GM19023 (cell line): Measurements from ENCODE around the gene C10orf95.

Experiments
- ATAC-seq: cut with Tn5 transposase; IDR thresholded peaks from one replicate; pipeline ENCODE4 v1.9.1; 2021; ENCODE audit warnings: mild to moderate bottlenecking, moderate library complexity; ENCODE audit not compliant: unreplicated experiment

C10orf95 gene

DNA sequence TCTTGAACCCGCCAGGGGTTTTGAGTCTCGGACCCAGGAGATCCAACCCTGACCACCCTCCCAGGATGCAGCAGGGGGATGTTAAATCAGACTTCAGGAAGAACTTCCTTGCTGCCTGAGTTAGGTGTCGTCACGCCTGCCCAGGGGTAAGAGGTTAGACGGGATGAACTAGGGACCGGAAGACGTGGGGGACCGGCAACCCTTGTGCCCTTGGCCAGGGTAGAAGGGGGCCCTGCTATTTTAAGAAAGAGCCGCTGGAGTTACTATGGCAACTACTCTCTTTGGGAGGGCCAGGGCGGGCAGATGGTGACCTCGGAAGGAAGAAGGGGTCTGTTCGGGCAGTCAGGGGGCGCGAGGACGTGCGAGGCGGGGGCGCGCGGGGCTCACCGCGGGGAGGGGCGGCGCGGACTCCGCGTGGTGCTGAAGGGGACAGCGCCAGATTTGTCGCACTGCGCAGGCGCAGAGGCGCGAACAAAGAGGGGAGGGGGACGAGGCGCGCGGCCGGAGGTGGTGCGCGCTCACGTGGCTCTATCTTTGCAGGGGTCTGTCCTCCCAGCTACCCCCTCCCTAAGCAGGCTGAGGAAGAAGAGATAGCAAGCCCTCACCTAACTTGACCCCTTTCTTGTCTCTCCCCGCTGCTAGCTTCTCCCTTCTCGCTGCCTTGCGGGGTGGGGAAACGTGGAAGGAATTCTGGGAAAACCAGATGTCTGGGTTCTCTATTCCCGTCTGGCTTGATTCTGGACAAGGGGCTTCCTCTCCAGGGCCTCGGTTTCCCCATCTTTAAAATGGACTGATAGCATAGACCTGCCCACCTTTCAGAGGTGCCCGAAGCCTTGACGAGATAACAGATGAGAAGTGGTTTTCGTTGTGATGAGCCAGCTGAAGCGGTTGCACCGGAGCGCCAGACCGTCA is 31.8 kb downstream of the C10orf95 start:
- no peak for ATAC-seq

DNA sequence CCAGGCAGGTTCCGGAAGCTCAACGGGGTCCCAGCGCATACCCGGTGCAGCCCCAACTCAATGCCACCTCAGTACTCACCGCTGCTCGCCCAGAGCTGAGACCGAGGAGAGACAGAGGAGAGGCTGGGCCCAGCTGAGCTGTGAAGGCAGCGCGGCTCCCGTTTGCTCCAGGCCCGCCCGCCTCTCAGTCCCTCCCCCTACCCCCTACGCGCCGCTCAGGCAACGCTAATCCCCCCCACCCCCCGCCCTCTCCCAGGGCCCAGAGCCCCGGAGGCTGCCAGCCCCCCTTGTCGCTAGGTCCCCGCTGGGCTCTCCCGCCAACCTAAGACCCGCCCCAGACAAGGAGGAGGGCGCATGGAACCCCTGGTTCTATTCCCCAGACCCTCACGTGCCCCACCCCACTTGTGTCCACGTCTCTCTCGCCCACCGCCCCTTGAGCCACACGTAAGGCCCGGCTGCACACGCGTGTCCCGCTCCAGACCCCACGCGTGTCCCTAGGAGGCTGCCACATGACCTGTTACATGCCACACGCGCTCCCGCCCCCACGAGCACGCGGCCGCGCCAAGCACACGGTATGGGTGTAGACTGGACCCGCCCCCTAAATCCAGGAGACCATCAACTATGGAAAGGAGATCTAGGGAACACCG is 32.6 kb downstream of the C10orf95 start, which contains the start of gene PSD:
Gene PSD, minus strand, starts transcription at position 164 of the 647 bp plus-strand sequence. CDS start 1,747 bp downstream, outside the sequence.
- ATAC-seq = no peak

DNA sequence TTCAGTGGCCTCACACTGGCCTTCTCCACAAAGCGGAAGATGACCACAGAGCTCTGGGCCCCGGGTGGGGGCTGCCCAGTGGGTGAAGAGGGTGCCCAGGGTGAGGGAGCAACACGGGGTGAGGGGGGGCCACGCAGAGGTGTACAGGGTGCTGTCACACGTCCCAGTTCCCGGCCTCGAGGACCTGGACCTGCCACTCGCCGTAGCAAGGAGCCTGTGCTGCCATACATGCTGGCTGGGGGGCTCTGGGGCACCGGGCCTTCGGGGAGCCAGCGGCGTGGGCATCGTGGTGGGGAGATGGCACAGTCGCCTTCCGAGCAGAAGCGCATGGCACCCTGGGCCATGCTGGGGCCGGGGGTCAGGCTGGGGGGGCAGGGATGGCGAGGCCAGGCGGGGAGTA is 34.6 kb downstream of the C10orf95 start:
- no peak for ATAC-seq

DNA sequence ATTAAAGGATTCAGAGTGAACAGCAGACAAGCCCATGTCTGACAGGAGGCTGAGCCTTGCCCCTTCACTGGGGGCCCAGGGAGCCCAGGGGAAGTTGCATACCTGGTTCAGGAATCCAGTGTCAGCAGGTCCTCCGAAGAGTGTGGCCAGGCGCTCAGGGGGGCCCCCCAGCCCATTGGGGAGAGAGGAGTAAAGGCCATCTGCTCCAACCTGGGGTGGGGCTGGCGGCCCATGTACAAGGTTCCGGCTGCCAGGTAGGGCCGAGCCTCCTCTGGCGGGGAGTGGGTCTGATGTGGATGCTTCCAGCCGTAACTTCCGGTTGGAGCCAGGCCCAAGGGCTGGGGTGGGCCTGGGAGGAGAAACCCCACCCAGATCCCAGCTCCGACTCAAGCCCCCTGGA is 35.1 kb downstream of the C10orf95 start:
- ATAC-seq = no peak

DNA sequence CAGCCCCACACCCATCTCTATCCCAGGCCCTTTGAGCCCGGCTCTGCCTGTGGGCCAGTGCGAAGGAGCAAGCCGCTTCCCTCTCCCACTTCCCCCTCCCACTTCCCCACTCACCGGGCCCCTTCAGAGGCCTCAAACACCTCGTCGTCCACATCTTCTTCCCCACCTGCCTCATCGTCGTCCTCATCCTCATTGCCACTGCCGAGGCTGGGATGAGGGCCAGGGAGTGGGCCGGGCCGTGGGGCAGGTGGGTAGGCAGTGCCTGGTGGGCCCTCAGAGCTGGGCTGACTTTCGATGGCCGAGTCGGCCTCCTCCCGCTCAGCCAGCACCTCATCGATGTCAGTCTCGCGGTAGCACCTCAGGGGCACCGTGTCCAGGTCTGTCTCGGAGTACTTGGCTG is 36.6 kb downstream of the C10orf95 start:
- no peak for ATAC-seq

DNA sequence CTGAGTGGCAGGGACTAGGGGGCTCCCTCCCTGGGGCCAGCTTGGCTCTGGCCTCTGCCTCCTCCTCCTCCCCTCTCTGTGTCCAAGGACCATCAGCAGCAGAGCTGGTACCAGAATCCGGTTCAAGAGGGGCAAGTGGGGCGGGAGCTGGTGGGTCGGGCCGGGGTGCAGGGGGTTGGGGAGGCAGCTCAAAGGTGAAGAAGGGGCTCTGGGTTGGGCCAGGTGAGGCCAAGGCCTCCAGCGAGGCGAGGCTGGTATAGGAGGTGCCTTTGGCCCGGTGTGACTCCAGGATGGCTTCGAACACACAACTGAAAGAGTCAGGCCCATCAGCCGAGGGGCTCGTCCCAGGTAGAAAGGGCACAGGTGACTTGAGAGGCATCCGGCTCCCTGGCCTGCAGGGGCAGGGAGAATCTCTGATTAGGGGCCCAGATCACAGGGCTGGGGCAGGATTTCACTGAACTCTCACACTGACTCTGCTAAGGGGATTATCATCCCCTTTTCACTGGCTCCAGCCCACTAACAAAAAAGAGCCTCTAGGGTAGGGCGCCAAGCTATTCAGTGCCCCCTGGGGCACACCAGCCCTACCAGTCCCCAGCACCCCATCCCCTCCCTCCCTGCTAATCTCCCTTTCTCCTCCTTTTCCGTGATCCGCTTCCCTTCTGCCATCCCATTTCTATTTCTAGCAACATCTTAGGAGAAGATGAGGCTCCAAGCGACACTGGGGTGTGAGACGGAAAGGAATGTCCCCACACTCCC is 37.4 kb downstream of the C10orf95 start:
- no peak for ATAC-seq

DNA sequence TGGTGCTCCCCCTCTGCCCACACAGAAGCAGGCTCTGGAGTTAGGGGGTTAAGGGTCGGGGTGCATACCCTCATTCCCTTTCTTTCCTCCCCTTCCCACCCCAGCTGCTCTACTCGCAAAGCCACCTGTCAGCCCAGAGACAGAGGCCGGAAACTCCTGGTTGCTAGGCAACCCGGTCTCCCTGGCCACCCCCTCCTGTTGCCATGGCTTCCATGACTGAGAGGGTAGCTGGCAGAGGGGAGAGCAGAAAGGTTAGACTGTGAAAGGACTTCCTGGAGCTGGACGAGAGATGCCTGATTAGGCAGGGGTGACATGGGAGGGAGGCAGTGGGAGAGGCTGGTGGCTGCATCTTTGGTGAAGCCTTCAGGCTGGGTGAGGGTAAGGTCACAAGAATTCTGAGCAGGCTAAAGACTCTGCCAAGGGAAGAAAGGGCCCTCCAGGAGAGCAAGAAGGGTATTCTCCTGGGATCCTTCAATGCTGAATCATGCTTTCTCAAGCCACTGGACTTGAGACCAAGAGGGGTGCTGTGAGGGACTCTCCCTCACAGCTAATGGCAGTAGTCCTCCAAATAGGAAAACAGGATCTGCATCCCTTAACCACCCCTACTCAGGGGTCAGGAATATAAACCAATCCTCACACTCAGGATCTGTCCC is 38.2 kb downstream of the C10orf95 start:
- no peak for ATAC-seq

DNA sequence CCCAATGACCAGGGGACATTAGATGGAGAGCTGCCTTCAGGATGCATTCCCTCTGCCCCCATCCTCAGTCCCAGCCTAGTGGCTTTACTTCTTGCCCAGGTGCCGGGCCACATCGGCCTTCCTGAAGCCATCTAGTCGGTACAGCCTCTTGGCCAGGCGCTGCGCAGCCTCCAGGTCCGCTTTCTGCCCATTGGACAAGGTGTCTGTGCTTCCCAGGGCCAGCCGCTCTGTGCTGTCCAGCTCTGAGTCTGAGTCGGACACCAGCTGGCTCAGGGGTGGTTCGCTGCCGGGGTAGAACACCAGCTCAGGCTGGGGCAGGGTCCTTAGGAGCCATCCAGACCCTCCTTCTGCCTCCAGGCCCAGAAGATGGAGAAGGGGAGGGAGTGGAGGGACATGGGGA is 39.0 kb downstream of the C10orf95 start:
- ATAC-seq = no peak

DNA sequence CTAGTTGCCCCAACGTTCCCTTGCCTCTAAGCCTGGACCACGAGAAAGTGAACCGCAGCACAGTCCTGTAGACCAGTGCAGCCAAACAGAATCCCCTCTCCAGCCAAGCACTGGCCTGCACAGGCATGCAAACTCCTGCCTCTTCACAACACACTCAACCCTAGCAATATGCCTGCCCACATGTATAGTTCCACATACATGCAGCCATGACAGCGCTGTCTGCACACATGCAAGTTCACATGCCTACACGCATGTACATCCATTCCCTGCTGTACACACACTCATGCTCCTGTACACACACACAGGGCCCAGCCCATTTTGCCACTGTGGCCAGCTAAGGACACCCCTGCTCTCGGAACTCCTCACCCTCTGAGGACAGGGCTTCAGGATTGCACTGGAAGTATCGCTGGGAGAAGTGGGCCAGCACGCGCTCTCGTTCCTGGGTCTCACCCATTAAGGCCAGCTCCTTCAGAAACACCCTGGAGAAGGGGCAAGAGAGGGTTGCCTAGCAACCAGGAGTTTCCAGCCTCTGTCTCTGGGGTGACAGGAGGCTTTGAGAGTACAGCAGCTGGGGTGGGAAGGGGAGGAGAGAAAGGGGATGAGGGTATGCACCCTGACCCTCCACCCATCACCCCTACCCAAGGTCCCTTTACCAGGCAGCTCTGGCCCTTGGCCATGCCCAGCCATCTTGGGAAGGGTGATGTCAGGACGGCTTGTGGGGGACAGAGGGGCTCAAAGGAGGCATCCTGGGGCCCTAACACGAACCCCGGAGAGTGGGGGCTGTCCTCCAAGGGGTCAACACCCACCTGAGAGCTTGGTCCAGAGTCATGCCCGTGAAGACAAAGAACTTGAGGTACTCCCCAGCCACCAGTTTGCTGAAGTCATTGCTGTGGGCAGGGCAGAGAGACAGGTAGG is 39.7 kb downstream of the C10orf95 start:
- no peak for ATAC-seq

DNA sequence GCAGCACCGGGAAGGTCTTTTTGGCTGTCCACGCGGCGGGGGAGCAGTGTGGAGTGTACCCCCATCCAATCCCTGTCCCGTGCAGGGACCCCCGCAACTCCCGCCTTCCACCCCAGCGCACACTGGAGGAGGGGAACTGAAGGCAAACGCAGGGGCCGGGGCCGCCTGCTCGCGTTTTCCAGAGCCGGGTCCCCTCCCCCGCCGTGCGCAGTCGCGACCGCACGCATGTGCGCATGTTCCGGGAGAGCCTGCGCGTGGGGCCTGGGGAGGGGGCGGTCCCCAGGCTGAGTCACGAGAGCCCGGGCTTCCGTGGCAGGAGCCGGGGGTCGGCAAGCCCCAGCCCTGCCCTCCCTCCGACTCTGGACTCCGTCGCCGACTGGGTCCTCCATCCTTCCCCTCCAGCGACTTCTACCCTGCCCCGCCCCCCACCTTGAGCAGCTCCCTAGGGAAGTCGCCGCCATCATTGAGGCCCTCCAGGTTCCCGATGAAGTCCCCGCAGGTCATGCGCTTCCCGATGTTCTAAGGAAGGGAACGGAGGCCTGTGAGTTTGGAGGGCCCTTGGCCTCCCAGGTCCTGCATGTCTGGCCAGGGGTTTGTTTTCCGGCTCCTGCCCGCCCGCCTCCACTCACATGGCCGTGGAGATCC is 40.8 kb downstream of the C10orf95 start:
- ATAC-seq = no peak

DNA sequence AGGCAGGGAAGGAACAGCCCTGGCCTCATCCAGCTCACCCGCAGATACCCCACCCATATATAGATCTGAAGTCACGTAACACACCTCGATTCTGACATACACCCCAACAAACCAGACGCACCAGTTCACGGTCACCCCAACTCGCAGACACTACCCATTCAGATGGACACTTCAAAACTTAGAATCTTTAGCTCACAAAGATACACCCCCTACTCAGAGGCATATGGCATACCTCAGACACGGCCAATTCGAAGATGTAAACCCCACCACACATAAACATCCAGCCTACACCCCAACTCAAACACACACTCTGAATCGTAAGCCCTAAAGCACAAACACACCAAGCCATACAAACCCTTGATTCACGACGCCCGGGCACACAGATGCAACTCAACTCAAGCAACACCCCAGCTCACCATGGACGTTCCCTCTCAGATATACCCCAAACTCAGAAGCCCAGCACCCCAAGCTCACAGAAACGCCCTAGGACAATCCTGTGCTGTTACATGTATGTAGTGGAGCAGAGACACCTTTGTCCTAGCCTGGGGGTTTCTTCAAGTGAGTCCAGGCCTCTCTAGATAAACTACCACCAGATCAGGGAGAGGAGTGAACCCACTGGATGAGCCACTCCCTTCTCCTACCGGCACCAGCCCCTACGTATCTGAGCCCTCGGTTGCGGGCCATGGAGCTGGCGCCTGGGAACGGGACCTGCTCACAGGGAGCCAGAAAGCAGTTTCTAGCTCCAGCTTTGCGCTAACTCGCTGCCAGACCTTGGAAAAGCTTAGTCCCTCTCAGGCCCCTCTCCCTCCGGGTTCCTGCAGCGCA is 41.5 kb downstream of the C10orf95 start:
- ATAC-seq = no peak

DNA sequence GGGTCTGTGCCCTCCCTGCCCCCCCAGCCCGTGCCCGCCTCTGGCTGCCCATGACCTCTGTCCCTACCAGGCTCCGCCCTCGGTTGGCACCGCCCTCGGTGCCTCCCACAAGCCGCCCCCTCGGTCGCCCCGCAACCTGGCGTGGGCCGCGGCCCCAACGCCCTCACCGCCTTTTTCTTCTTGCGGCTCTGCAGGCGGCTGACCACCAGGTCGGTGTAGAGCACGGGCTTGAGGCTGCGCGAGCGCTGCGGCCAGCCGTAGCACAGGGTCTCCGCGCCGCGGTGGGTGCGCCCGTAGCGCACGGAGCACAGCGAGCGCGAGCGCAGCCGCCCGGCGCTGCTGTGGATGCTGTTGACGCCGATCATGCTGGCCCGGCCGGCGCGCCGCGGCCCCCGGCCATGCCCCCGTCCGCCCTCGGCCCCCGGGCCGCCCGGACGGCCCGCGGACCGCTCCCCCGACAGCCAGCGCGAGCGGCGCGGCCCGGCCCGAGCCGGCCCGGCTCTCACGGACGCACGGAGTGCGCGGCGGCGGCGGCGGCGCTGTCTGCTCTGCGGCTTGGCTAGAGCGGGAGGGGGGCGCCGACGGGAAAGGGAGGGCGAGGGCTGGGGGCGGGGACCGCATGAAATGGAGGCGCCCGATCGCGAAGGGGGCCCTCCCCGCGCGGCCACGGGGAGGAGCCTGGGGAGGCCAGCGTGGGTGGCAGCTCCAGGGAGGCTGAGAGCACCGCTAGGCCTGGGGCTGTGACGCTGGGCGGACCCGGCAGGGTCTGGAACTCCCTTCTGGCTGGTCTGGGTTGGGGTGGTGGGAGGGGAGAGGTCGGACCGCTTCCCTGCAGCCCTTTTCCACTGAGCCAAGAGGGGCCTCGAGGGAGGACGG is 42.4 kb downstream of the C10orf95 start:
- no peak for ATAC-seq

DNA sequence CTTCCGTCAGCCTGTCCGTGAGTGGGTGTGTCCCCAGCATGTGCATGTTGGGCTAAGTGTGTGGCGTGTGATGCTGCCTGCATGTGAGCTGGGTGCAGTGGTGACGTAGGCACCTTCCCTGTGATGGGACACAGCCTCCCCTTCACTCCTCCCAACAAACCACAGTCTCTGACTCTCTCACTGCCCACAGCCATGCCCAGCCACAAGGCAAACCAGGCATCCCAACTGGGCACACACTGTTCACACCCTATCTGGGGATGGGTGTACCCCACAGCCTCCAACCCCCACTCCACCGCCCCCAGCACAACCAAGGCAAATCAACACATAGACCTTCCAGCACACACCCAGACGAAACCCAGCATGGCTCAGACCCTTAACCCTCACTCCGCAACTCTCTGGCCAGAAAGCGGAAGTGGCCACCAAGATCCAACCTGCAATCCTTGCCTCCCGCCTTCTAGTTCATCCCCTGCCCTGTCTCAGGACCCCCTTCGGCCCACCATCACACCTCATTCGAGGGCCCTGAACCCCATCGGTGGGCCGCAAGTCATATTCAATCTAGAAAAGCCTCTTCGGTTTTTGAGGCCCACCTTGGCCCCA is 43.1 kb downstream of the C10orf95 start:
- no peak for ATAC-seq

DNA sequence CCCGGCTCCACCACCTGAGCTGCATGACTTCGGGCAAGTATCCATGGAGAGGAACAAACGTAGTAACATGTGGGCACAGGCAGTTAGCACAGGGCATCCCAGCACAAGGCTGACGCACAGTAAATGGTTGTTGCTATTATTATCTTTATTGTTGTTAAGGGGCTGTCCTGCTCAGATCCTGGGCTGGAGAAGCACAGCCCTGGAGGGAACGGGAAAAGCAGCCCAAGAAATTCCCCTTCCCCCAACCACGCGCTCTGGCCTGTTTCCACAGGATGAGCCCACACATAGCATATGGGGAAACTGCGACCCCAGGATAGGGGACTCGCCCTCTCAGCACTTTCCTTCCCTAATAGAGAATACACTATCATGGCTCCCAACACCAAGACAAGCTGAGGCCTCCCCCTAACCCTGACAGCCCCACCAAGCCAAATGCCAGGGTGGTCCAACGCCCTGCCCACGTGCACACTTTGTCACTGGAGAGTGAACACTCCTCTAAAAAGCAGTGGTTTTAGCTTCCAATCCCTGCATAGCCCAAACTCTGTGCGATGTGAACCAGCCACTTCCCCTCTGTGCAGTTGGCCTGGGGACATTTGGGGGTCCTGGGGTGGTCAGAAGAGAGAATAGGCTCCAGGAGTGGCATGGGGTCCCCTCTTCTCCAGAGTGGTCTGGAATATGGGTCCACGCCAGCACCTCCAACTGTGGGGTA is 43.8 kb downstream of the C10orf95 start:
- ATAC-seq = no peak

DNA sequence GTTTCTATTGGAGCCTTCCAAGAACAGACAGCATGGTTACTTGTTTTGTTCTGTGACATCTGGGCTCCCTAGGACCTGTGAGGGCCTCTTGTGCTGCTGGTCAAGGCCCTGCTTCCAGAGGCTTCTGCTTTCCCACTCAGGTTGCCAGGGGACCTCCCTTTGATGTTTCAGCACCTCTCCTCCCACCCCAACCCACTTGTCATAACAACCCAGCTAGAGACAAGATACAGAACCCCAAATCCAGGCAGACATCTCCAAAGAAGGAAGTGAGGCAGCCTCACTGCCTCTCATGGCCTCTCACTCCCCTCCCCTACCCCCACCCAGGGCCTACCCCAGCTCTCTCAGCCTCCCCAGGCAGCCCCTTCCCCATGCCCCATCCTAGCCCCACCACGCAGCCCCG is 44.5 kb downstream of the C10orf95 start:
- ATAC-seq = no peak

DNA sequence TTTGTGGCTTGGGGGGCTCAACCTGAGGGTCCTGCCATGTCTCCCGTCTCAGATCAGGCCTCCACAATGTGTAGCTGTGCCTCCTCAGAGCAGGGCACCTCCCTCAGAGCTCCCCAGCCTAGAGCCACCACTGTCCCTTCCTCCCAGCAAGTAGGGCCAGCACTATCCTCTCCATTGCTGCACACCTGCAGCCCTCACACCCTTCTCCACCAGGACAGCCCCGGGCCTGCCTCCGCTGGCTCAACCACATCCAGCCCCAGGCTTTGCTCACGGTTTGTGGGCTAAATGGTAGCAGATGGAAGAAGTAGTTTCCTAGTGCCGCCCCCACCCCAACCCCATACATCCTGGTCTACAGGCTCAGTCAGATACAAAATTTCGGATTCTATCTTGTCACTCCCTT is 45.7 kb downstream of the C10orf95 start:
- ATAC-seq = no peak
